ENCODE data around the gene PHYKPL.

DNA sequence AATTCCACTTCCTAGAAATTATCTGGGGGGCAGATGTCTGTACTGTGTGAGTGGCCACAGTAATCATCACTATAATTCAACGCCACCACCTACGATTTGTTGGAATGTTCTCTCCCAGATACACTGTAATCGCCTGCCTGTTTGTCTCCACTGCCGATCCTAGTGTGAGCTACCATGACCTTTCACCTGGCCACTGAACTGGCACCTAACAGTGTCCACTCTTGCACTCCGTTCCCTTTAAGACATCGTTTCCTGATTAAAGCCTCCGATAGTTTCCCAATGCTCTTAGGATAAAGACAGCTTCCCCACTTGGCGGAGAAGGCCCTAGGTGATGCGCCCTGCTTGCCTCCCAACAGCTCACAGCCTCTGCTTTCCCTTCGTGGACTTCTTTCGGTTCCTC lies 4.0 kb downstream of the PHYKPL start:
- TF ChIP-seq, protein P1, sequence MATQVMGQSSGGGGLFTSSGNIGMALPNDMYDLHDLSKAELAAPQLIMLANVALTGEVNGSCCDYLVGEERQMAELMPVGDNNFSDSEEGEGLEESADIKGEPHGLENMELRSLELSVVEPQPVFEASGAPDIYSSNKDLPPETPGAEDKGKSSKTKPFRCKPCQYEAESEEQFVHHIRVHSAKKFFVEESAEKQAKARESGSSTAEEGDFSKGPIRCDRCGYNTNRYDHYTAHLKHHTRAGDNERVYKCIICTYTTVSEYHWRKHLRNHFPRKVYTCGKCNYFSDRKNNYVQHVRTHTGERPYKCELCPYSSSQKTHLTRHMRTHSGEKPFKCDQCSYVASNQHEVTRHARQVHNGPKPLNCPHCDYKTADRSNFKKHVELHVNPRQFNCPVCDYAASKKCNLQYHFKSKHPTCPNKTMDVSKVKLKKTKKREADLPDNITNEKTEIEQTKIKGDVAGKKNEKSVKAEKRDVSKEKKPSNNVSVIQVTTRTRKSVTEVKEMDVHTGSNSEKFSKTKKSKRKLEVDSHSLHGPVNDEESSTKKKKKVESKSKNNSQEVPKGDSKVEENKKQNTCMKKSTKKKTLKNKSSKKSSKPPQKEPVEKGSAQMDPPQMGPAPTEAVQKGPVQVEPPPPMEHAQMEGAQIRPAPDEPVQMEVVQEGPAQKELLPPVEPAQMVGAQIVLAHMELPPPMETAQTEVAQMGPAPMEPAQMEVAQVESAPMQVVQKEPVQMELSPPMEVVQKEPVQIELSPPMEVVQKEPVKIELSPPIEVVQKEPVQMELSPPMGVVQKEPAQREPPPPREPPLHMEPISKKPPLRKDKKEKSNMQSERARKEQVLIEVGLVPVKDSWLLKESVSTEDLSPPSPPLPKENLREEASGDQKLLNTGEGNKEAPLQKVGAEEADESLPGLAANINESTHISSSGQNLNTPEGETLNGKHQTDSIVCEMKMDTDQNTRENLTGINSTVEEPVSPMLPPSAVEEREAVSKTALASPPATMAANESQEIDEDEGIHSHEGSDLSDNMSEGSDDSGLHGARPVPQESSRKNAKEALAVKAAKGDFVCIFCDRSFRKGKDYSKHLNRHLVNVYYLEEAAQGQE (IDR thresholded peaks at IDR 0.05; ENCODE audit: insufficient read depth in 1 of 2, low read depth in 2 of 2, low read length in 2 of 2), result no peak
- no peak for TF ChIP-seq POLR2AphosphoS5 (IDR thresholded peaks at IDR 0.05; ENCODE audit: low read depth, low read length)
- TF ChIP-seq TAF1 (IDR thresholded peaks at IDR 0.05; ENCODE audit: borderline replicate concordance, insufficient read depth, low read length), result no peak

Measured in PFSK-1 (cell line).